Right lobe of liver (tissue), 6 donors: ENCODE results near the gene OPRL1. TPM values are rescaled to one million over a fixed set of nuclear protein-coding genes. Genes with fewer than 3 reads are reported as not detected.
A peak's percentile ranks its signal among the peaks of the same experiment; 100 is the strongest.

Experiments
- ATAC-seq, 4 donors: fragments of 200-7000 bp; cut with Tn5 transposase; one replicate each; pipeline ENCODE4 v1.9.1; 2020; ENCODE audit warnings: mild to moderate bottlenecking in 4 of 4, moderate library complexity in 4 of 4
- DNase-seq, 3 donors: peaks; one replicate each; pipeline ENCODE4 v3.0.0-alpha.2; 2020
- H3K27ac ChIP-seq, 3 donors: fragments of 200-600 bp; one replicate each; pipeline ENCODE4 v1.8.0; 2022
- H3K27me3 ChIP-seq, 2 donors: fragments of 200-600 bp; one replicate each; pipeline ENCODE4 v1.8.0; 2022
- H3K36me3 ChIP-seq, 4 donors: fragments of 200-600 bp; sonication (generic) in 1 of 4; one replicate each; pipeline versions ENCODE4 v1.5.1 to v1.8.0; 2017 to 2022; ENCODE audit warnings: control low read depth in 1 of 4
- H3K4me1 ChIP-seq, 4 donors: fragments of 200-600 bp; sonication (generic) in 1 of 4; one replicate each; pipeline versions ENCODE4 v1.5.1 to v1.8.0; 2017 to 2022; ENCODE audit warnings: control low read depth in 1 of 4
- H3K4me3 ChIP-seq, 3 donors: fragments of 200-600 bp; one replicate each; pipeline ENCODE4 v1.8.0; 2022
- H3K9me3 ChIP-seq, 4 donors: fragments of 200-600 bp; sonication (generic) in 1 of 4; one replicate each; pipeline versions ENCODE4 v1.5.1 to v1.8.0; 2017 to 2022; ENCODE audit warnings: control low read depth in 1 of 4
- CTCF ChIP-seq, 4 donors: fragments of 200-600 bp in 3 of 4; fragments of 450-650 bp in 1 of 4; IDR thresholded peaks; one replicate each; pipeline versions ENCODE4 v1.5.1 to v1.8.0; 2016 to 2022; ENCODE audit warnings: antibody characterized with exemption in 4 of 4, mild to moderate bottlenecking in 2 of 4
- POLR2A ChIP-seq: fragments of 450-650 bp; IDR thresholded peaks from one replicate; pipeline ENCODE4 v1.6.1; 2017; ENCODE audit warnings: antibody characterized with exemption, mild to moderate bottlenecking
- WGBS: methylation state at CpG from one replicate; pipeline ENCODE4 v1.1.6; 2018; ENCODE audit warnings: low coverage, low lambda C conversion rate; ENCODE audit not compliant: insufficient coverage; ENCODE audit errors: missing lambda C conversion rate; 5-methylcytosine and 5-hydroxymethylcytosine counted together
- intact Hi-C, 2 donors: fragments of 100-400 bp; cut with DNase I; formaldehyde crosslinking; loops; one replicate each; pipeline versions ENCODE4 v1.11.2 to v1.14.1; 2022
- total RNA-seq, 6 experiments: library from RNA; depleted of rRNA in 2 of 6; stranded (reverse); fragments of >200 nt in 2 of 6; fragmentation: NEBNext Ultra II Directional in 3 of 6; extraction: Animal tissue kit (Norgen Biotek cat#: 25700) in 3 of 6; gene quantifications; one replicate each; pipeline versions ENCODE4 v1.1.0 to v1.2.4, GENCODE V29; 2016 to 2023
- donor health status: DM: no; HTN: yes; CAD: no.
- donor health status: DM: no; HTN: no; CAD: no.
- donor health status: DM: no; HTN: no; CAD: no.
- donor health status: DM: no; HTN: yes; CAD: no.
- donor health status: DM: no; HTN: yes; CAD: no.

The OPRL1 gene
- total RNA-seq, 6 experiments from 2014 or later = 0.13 to 0.32 (median 0.25) TPM; not detected in 1

GRCh38 chr20:64110411-64111068 lies 30.7 kb downstream of the OPRL1 start:
- intact Hi-C loops = no loop called here
- WGBS = 100% methylated on average over 1 of the region's 10 CpGs
- no peak overlapping the region for H3K27ac ChIP-seq
- no peak overlapping the region for H3K4me3 ChIP-seq
- peak in 2 of 3 donors; percentile 40 to 45 for DNase-seq
- no peaks in the 10 kb centered on the region for H3K9me3 ChIP-seq
- peak in 1 of 4 donors; percentile 57 for ATAC-seq
- no peaks in the 10 kb centered on the region for H3K36me3 ChIP-seq
- TF ChIP-seq POLR2A = no peak
- TF ChIP-seq CTCF (IDR thresholded peaks at IDR 0.05) = no peak
- H3K4me1 ChIP-seq = no peaks in the 10 kb centered on the region
- H3K27me3 ChIP-seq = no peaks in the 10 kb centered on the region

GRCh38 chr20:64111841-64112641 lies 32.2 kb downstream of the OPRL1 start:
- H3K36me3 ChIP-seq = no peaks in the 10 kb centered on the region
- 24% methylated on average over 3 of the region's 19 CpGs for WGBS
- no peaks in the 10 kb centered on the region for H3K27me3 ChIP-seq
- no peak for ATAC-seq
- TF ChIP-seq CTCF (IDR thresholded peaks at IDR 0.05) (no peak), POLR2A (no peak)
- H3K9me3 ChIP-seq = no peaks in the 10 kb centered on the region
- H3K27ac ChIP-seq = no peak overlapping the region
- peak in 1 of 3 donors; percentile 40 for DNase-seq
- intact Hi-C loops = no loop called here
- no peaks in the 10 kb centered on the region for H3K4me1 ChIP-seq
- no peak overlapping the region for H3K4me3 ChIP-seq

- peak in 2 of 3 donors; percentile 42 to 43 for DNase-seq
- Histone ChIP-seq H3K36me3 (no peaks in the 10 kb centered on the region), H3K4me3 (no peak overlapping the region), H3K9me3 (no peaks in the 10 kb centered on the region), H3K27ac (no peak overlapping the region), H3K27me3 (no peaks in the 10 kb centered on the region), H3K4me1 (no peaks in the 10 kb centered on the region)
- ATAC-seq = no peak
- TF ChIP-seq CTCF (IDR thresholded peaks at IDR 0.05) (no peak), POLR2A (no peak)
- intact Hi-C loops = no loop called here
- no CpG with 5 or more reads among the region's 18 CpGs for WGBS
Measured at GRCh38 chr20:64112691-64113443, 33.0 kb downstream of the OPRL1 start.

- Histone ChIP-seq H3K36me3 (no peaks in the 10 kb centered on the region), H3K27me3 (no peaks in the 10 kb centered on the region), H3K4me1 (no peaks in the 10 kb centered on the region), H3K27ac (no peak overlapping the region), H3K4me3 (no peak overlapping the region), H3K9me3 (no peaks in the 10 kb centered on the region)
- intact Hi-C loops = no loop called here
- WGBS = no CpG with 5 or more reads among the region's 6 CpGs
- peak in 1 of 3 donors; percentile 30 for DNase-seq
- no peak for ATAC-seq
- TF ChIP-seq CTCF (IDR thresholded peaks at IDR 0.05) (no peak), POLR2A (no peak)
Measured at GRCh38 chr20:64113444-64113775, 33.5 kb downstream of the OPRL1 start.
